HG03139 (cell line): ENCODE data around the gene C19orf67.

Source experiments
- ATAC-seq: cut with Tn5 transposase; IDR thresholded peaks from one replicate; pipeline ENCODE4 v1.9.1; 2021; ENCODE audit not compliant: unreplicated experiment

Gene C19orf67

GRCh38 chr19:14085309-14085995 lies at the start of gene C19orf67:
Gene C19orf67, minus strand, starts transcription at chr19:14085783. Its CDS starts 156 bp downstream, at chr19:14085627.
- ATAC-seq = no peak

- ATAC-seq = no peak
These were observed 49.8 kb upstream of the C19orf67 start for GRCh38 chr19:14135355-14135754.

GRCh38 chr19:14127929-14128509 lies 42.4 kb upstream of the C19orf67 start:
- no peak for ATAC-seq

DNA sequence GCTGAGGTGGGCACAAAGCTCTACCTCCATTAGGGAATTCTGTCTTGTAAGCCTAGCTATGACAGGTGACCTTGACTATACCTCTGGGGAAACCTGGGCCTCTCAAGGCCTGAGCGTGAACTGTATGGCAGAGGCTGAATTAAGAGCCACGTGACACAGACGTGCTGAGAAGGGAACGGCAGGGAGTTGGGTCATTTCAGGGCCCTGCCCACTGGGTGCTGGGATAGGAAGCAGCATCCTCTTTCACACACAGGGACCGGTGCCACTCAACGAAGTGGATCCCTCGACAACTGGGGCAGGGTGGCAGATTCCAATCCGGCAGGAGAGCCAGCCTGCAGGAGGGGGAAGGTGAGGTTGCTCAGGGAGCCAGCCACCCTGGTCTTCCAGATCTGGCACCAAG lies 41.6 kb upstream of the C19orf67 start:
- no peak for ATAC-seq

DNA sequence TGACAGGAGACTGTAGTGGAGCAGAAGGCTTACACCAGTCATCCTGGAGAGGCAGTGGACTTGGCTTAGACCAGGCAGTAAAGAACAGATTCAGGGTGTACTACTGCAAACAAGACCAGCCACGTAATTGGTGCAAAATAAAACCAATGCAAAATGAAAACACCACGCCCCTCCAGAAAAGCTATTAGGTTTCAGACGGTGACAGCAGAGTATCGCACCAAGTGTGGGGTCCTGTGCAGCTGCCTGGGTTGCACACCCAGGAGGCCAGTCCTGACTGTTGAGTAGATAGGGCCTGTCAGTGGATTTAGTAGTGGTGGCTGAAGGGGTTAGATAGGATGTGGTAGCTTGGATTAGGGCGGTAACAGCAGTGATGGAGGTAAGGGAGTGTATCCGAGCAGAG lies 37.3 kb upstream of the C19orf67 start:
- no peak for ATAC-seq

GRCh38 chr19:14120497-14120780 lies 34.9 kb upstream of the C19orf67 start:
- ATAC-seq = no peak

- ATAC-seq = no peak
These were observed 34.3 kb upstream of the C19orf67 start for GRCh38 chr19:14119644-14120496.

DNA sequence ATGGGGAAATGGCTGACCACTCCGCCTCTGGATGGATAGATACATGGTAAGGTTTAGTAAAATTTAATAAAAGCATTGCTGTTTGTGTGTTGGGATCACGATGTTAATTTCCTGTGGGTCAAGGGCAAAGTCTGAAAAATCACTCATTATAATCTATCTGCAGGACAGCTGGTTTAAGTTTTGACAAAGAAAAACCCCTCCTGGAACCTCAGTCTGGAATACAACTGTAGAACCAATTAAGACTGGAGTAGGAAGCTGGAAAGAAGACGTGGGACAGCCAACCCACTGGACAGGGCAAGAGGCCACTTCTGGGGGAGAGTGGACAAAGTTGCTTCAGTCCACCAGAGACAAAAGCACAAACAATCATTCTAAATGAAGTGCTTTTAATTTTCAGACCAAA lies 33.6 kb upstream of the C19orf67 start:
- ATAC-seq = no peak

DNA sequence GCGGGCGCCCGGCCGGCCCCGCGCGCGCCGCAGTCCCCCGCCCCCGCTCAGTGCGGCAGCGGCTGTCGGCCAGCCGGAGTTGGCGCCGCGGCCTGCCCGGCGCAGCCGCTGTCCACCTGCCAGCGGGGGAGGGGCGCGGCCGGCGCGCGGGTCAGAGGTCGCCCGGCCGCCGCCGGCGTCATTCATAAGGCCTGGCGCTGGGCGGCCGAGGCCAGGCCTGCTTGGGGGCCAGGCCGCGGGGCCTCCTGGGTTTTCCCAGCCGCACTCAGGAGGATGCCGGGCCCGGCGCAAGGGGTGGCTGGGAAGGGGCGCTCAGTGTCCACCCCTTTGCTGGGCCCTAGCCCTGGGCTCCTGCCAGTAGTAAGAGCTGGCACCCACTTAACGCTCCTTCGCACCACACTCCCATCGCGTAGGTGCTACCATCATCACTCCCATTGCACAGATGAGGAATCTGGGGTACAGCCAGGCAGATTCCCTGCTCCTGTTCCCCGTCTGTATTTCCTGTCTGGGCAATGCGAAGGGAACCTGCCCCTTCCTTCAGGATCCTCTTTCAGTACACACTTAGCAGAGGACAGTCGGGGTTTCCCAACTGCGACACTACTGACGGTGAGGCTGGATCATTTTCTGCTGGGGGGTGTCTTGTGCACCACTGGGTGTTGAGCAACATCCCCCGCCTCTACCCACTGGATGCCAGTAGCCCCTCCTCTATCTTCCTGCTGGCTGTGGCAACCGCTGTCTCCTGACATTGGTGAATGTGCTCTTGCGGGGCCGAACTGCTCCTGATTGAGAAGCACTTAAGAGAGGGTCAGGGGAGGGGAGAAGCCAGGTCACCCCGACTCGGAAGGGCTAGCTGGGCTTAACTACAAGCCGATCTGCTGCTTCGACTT lies 32.8 kb upstream of the C19orf67 start:
- ATAC-seq = peak; percentile 18

DNA sequence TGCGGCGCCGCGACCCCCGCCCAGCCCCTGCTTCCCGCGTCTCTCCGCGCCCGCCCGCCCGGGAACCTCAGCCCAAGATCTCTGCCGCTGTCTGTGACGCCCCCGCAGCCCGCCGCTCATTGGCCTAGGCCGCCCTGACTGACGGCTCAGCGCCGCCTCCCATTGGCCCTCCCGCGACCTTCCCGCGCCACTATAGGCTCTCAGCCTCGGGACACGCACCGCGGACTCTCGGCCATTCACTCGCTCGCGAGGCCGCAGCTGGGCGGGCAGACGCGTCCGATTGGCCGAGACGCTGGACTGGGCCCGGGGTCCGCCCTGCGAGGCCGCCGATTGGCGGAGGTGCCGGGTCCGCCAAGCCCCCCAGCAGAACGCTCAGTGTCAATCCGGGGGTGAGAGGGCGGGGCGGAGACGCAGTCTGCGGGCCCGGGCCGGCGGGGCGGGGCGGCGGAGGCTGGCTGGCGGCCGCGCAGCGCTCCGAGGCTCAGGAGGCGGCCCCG lies 32.1 kb upstream of the C19orf67 start, which contains the start of gene PRKACA:
TSS of gene PRKACA (minus strand) at position 95 of the 497 bp plus-strand sequence. CDS start 215 bp downstream, outside the sequence.
- peak; percentile 81 for ATAC-seq

DNA sequence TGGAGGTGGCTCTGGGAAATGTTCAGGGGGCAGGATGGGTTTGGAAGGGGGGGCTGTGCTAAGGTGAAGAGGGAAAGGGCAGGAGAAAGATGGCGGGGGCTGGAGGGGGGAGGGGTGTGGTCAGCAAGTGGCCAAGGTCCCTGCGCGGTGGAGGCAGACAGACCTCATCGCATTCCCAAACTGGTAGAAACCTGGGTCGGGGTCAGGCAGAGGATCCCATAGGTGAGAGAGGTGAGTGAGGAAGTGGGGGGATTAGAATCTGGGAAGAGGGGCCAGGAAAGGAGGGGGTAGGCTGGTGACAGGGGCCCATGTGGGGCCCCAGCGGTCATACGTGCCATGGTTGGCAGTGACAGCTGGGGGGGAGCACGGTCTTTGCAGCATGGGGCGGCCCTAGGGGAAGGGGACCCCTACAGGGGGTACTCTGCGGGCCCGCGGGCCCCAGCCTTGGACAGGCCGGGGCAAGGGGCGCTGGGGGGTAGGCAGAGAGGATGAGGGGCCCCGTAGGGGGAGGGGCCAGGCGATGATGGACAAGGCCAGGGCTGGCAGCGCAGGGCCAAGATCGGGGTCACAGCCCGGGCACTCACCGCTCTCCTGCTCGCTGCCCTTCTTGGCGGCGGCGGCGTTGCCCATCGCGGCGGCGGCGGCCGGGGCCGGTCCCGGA lies 31.5 kb upstream of the C19orf67 start:
- ATAC-seq = no peak

GRCh38 chr19:14116525-14116917 lies 30.9 kb upstream of the C19orf67 start:
- ATAC-seq = no peak

DNA sequence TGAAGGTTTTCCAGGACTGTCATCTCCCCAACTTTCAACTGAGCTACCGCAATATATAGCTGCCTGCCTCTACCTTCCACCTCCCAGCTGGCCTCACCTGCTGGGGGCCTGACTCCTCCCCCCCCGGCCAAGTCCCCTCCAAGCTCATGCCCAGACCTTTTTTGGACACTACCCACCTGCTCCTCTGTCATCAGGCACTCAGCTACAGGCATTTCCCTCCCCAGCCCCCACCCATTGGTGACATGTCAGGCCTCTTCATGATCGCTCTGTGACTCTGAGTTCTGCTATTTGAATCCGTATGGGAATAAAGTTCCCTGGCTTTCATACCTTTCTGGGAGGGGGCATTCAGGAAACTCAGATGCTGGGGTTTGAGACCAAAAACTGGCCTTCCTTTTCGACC lies 30.2 kb upstream of the C19orf67 start:
- no peak for ATAC-seq

DNA sequence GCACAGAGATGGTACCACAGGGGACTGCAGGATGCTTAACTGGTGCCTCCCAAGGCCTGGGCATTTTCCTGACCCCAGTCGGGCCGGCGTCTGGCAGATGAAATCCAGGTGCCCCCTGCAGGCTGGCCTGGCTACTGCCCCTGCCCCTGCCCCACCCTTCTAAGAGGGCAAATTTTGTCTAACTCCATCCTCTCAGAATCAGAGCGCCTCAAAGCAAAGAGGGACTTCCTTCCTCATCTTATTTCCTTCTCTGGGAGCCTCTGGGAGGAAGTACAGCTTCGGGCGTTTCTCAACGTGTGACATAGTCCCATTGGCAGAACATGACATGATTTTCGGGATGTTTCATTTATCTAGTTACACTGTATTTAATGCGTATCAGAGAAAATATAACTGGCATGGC lies 29.3 kb upstream of the C19orf67 start:
- no peak for ATAC-seq

DNA sequence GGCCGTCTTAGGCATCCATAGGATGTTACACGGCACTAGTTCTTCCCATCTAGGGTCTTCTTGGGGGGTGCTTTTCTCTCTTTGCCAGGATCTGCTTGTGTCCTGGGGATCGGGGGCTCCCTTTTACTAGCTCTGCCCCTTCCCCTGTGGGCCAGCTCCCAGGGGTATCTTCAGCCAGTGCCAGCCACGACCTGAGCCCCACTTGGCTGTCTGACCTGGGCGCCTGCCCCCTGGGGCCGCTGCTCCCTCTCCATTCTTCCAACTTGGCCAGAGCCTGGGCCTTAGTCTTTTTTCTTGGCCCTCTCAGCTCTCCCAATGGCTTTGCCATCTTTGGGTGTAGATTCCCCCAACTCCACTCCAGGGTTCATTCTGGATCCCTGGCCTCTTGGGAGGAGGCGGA lies 28.9 kb upstream of the C19orf67 start:
- no peak for ATAC-seq

DNA sequence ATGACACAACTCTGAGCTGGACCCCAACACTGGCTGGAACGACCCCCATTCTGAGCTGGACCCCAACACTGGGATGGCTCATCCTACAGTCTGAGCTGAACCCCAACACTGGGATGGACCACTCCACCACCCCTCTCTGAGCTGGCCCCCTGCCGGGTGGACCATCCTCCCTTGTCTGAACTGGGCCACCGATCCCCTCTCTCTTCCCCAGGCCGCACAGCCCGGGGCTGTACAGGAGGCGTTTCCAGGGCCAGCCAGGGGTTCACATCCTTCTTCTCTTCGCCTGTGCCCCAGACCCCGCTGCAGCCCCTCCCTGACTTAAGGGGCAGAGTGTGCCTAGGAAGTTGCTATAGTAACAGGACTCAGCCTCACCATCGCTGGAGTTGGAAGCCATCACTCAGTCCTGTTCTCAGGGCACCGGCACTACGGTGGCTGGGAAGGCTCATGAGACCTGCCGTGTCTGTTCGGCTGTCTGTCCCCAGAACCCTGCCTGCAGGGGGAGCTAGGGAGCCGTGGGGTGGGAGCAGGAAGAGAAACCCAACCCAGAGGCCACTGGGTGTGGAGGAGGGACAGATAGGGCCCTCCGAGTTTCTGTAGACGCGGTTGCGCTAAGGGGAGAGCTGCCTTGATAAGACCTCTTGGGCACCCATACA lies 28.3 kb upstream of the C19orf67 start:
- ATAC-seq = no peak

GRCh38 chr19:14112809-14113385 lies 27.3 kb upstream of the C19orf67 start:
- no peak for ATAC-seq

- ATAC-seq = no peak
These were observed 26.6 kb upstream of the C19orf67 start for GRCh38 chr19:14112051-14112808.

DNA sequence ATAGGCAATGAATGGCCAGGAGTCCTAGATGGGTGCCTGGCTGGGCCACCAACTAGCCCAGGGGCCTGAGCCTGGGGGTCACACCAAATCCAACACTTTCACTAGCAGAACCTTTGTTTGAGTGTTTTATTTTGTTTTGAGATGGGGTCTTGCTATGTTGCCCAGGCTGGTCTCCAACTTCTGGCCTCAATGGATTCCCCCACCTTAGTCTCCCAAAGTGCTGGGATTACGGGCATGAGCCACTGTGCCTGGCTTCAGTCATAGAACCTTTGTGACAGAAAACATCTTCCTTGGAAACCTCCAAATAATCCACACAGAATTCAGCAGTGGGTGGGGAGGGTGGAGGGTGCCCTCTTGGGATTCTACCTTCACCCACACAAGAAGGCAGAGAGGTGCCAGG lies 25.9 kb upstream of the C19orf67 start:
- no peak for ATAC-seq
